Omental fat pad (tissue), 4 donors: Measurements from ENCODE around the gene CCDC175. TPM values are rescaled to one million over a fixed set of nuclear protein-coding genes. Genes with fewer than 3 reads are reported as not detected.

Experiments used
- ATAC-seq: fragments of 150-250 bp; one replicate; pipeline ENCODE4 v1.9.1; 2016; ENCODE audit warnings: mild to moderate bottlenecking, moderate library complexity; ENCODE audit not compliant: low FRiP score
- DNase-seq: peaks from one replicate; pipeline ENCODE4 v3.0.0-alpha.2; 2019; ENCODE audit warnings: low spot score
- CTCF ChIP-seq, 3 donors: fragments of 450-650 bp; IDR thresholded peaks; one replicate each; pipeline ENCODE4 v1.5.1; 2016 to 2017; ENCODE audit warnings: antibody characterized with exemption in 3 of 3, mild to moderate bottlenecking in 3 of 3, moderate library complexity in 2 of 3
- total RNA-seq, 4 donors: library from RNA; depleted of rRNA; stranded (reverse); fragments of >200 nt; gene quantifications; one replicate each; pipeline ENCODE4 v1.1.0, GENCODE V29; 2016

Gene CCDC175
- total RNA-seq, 4 donors from 2014 or later, result not detected

- peak; percentile 98 for DNase-seq
- peak; percentile 92 for ATAC-seq
- no peak for TF ChIP-seq CTCF (IDR thresholded peaks at IDR 0.05)
Observed at GRCh38 chr14:59483819-59484638, 92.6 kb downstream of the CCDC175 start, which contains the start of the genes JKAMP and L3HYPDH. Gene JKAMP (plus strand): TSS chr14:59484517. CDS start chr14:59484590, 73 bp downstream. Gene L3HYPDH (minus strand): TSS chr14:59484408. CDS start chr14:59484316, 92 bp downstream.

GRCh38 chr14:59483363-59483762 is 93.2 kb downstream of the CCDC175 start:
- no peak for DNase-seq
- TF ChIP-seq CTCF (IDR thresholded peaks at IDR 0.05), result no peak
- ATAC-seq, result peak; percentile 45

- peak; percentile 56 for DNase-seq
- TF ChIP-seq CTCF (IDR thresholded peaks at IDR 0.05), result no peak
- ATAC-seq, result peak; percentile 62
Observed at GRCh38 chr14:59482541-59483331, 93.9 kb downstream of the CCDC175 start.

- no peak for DNase-seq
- no peak for TF ChIP-seq CTCF (IDR thresholded peaks at IDR 0.05)
- ATAC-seq, result no peak
Observed at GRCh38 chr14:59481871-59482540, 94.6 kb downstream of the CCDC175 start.

- no peak for ATAC-seq
- no peak for DNase-seq
- no peak for TF ChIP-seq CTCF (IDR thresholded peaks at IDR 0.05)
Observed at GRCh38 chr14:59481407-59481806, 95.2 kb downstream of the CCDC175 start.

GRCh38 chr14:59480166-59480565 is 96.4 kb downstream of the CCDC175 start:
- TF ChIP-seq CTCF (IDR thresholded peaks at IDR 0.05), result no peak
- ATAC-seq (no peak), DNase-seq (no peak)
